ENCODE measurements around the gene ATL1. TPM values are rescaled to one million over a fixed set of nuclear protein-coding genes. Genes with fewer than 3 reads are reported as not detected.

Gene ATL1
- total and polyA plus RNA-seq, 2 of the 13 experiments (the other 11 are each of a cell fraction or from before 2014, with no cell fraction given), result 0.60 to 0.65 TPM

- no peak for TF ChIP-seq NFE2 (CRISPR knock-in tag; IDR thresholded peaks at IDR 0.05)
- no peak for TF ChIP-seq MED8 (CRISPR knock-in tag; IDR thresholded peaks at IDR 0.05; ENCODE audit: insufficient replicate concordance)
- no peak for TF ChIP-seq ATAD3A (CRISPR knock-in tag; IDR thresholded peaks at IDR 0.05)
- no peak for TF ChIP-seq MTF1 (CRISPR knock-in tag; IDR thresholded peaks at IDR 0.05)
- TF ChIP-seq THRA (CRISPR knock-in tag; IDR thresholded peaks at IDR 0.05; ENCODE audit: borderline replicate concordance), result no peak
- TF ChIP-seq ZNF652 (CRISPR knock-in tag; IDR thresholded peaks at IDR 0.05; ENCODE audit: borderline replicate concordance, low read depth), result peak; percentile 69; the same call in 1 of the 2 replicates
- TF ChIP-seq ZNF788 (CRISPR knock-in tag; IDR thresholded peaks at IDR 0.05; ENCODE audit: borderline replicate concordance), result no peak
- TF ChIP-seq MED13 (CRISPR knock-in tag; IDR thresholded peaks at IDR 0.05), result no peak
- TF ChIP-seq JUND (CRISPR knock-in tag; IDR thresholded peaks at IDR 0.05), result no peak
- no peak for TF ChIP-seq ZNF274 (CRISPR knock-in tag; IDR thresholded peaks at IDR 0.05)
- TF ChIP-seq PHF5A (CRISPR knock-in tag; IDR thresholded peaks at IDR 0.05; ENCODE audit: low read depth, unreplicated experiment), result no peak
- TF ChIP-seq PAX8 (CRISPR knock-in tag; IDR thresholded peaks at IDR 0.05; ENCODE audit: borderline replicate concordance), result no peak
- peak; percentile 73; the same call in 1 of the 2 replicates for TF ChIP-seq ARID3A (IDR thresholded peaks at IDR 0.05; ENCODE audit: low read depth, low read length)
- TF ChIP-seq ZNF276 (CRISPR knock-in tag; IDR thresholded peaks at IDR 0.05; ENCODE audit: low read depth), result no peak
- TF ChIP-seq ZNF512 (CRISPR knock-in tag; IDR thresholded peaks at IDR 0.05), result no peak
- TF ChIP-seq FOXJ3 (CRISPR knock-in tag; IDR thresholded peaks at IDR 0.05; ENCODE audit: borderline replicate concordance), result peak; percentile 41; the same call in 1 of the 2 replicates
- TF ChIP-seq KAT8 (CRISPR knock-in tag; IDR thresholded peaks at IDR 0.05), result no peak
- no peak for TF ChIP-seq ZFX (CRISPR knock-in tag; IDR thresholded peaks at IDR 0.05; ENCODE audit: low read depth)
- peak; percentile 65 for TF ChIP-seq CTCF (CRISPR knock-in tag; IDR thresholded peaks at IDR 0.05)
- TF ChIP-seq THYN1 (CRISPR knock-in tag; IDR thresholded peaks at IDR 0.05; ENCODE audit: borderline replicate concordance, low read depth), result no peak
- TF ChIP-seq TARDBP (CRISPR knock-in tag; IDR thresholded peaks at IDR 0.05), result no peak
Observed at GRCh38 chr14:50599700-50600444, 39.9 kb downstream of the ATL1 start (continued).

Measured in HepG2 (cell line).